NCI-H2196 treated with DMSO at 0.1 percent for 48 hours (cell line): ENCODE results near the gene SLC22A4.

Source experiments
- DNase-seq: peaks from one replicate; lab custom pipeline; 2025; ENCODE audit not compliant: unreplicated experiment; lab: John Stamatoyannopoulos, UW

The SLC22A4 gene

GRCh38 chr5:132371603-132371994 lies 77.4 kb downstream of the SLC22A4 start:
- DNase-seq, result no peak

- no peak for DNase-seq
Measured at GRCh38 chr5:132372127-132372526, 77.9 kb downstream of the SLC22A4 start.

- no peak for DNase-seq
Measured at GRCh38 chr5:132372542-132372941, 78.3 kb downstream of the SLC22A4 start.

- no peak for DNase-seq
Measured at GRCh38 chr5:132375957-132376356, 81.8 kb downstream of the SLC22A4 start.

GRCh38 chr5:132376694-132377641 lies 82.8 kb downstream of the SLC22A4 start:
- DNase-seq, result no peak

GRCh38 chr5:132377738-132378137 lies 83.5 kb downstream of the SLC22A4 start:
- no peak for DNase-seq

- DNase-seq, result no peak
Measured at GRCh38 chr5:132378580-132378979, 84.4 kb downstream of the SLC22A4 start.

GRCh38 chr5:132380047-132380446 lies 85.9 kb downstream of the SLC22A4 start:
- no peak for DNase-seq

- DNase-seq, result no peak
Measured at GRCh38 chr5:132380741-132381140, 86.5 kb downstream of the SLC22A4 start.

- no peak for DNase-seq
Measured at GRCh38 chr5:132381614-132382013, 87.4 kb downstream of the SLC22A4 start.

GRCh38 chr5:132383261-132383660 lies 89.1 kb downstream of the SLC22A4 start:
- no peak for DNase-seq

GRCh38 chr5:132383984-132384383 lies 89.8 kb downstream of the SLC22A4 start:
- DNase-seq, result no peak

- DNase-seq, result no peak
Measured at GRCh38 chr5:132384506-132385050, 90.4 kb downstream of the SLC22A4 start.

- DNase-seq, result peak; percentile 41
Measured at GRCh38 chr5:132385326-132386105, 91.3 kb downstream of the SLC22A4 start.

GRCh38 chr5:132386644-132387286 lies 92.6 kb downstream of the SLC22A4 start:
- DNase-seq, result no peak

- no peak for DNase-seq
Measured at GRCh38 chr5:132387640-132388117, 93.5 kb downstream of the SLC22A4 start.

- no peak for DNase-seq
Measured at GRCh38 chr5:132388244-132389050, 94.3 kb downstream of the SLC22A4 start.

GRCh38 chr5:132389051-132389331 lies 94.8 kb downstream of the SLC22A4 start:
- DNase-seq, result no peak

GRCh38 chr5:132389585-132390286 lies 95.5 kb downstream of the SLC22A4 start:
- DNase-seq, result no peak

GRCh38 chr5:132391247-132391646 lies 97.1 kb downstream of the SLC22A4 start:
- no peak for DNase-seq
